Peyer's patch (tissue), 4 donors: ENCODE results near the gene WSCD1. TPM values are rescaled to one million over a fixed set of nuclear protein-coding genes. Genes with fewer than 3 reads are reported as not detected.

Experiments
- DNase-seq, 3 donors: peaks; one replicate each; pipeline ENCODE4 v3.0.0-alpha.2; 2017 to 2019
- H3K27ac ChIP-seq, 4 donors: fragments of 200-600 bp; sonication (generic); one replicate each; pipeline ENCODE4 v1.5.1; 2016 to 2019
- H3K27me3 ChIP-seq, 2 donors: fragments of 200-600 bp; sonication (generic); one replicate each; pipeline ENCODE4 v1.5.1; 2019
- H3K36me3 ChIP-seq, 3 donors: fragments of 200-600 bp; sonication (generic); one replicate each; pipeline ENCODE4 v1.5.1; 2016 to 2019
- H3K4me1 ChIP-seq, 4 donors: fragments of 200-600 bp; sonication (generic); one replicate each; pipeline ENCODE4 v1.5.1; 2016 to 2019
- H3K4me3 ChIP-seq, 4 donors: fragments of 200-600 bp; sonication (generic); 1 replicate in 3 of 4; 2 replicates in 1 of 4; pipeline ENCODE4 v1.5.1; 2016 to 2019; ENCODE audit warnings: mild to moderate bottlenecking in 1 of 4
- H3K9me3 ChIP-seq, 4 donors: fragments of 200-600 bp; sonication (generic); one replicate each; pipeline ENCODE4 v1.5.1; 2016 to 2019; ENCODE audit warnings: mild to moderate bottlenecking in 1 of 4
- POLR2A ChIP-seq, 2 donors: fragments of 450-650 bp; IDR thresholded peaks; one replicate each; pipeline ENCODE4 v1.5.1; 2017; ENCODE audit warnings: antibody characterized with exemption in 2 of 2, mild to moderate bottlenecking in 2 of 2, moderate library complexity in 2 of 2
- total RNA-seq, 4 donors: library from RNA; depleted of rRNA; stranded (reverse); fragments of >200 nt; gene quantifications; one replicate each; pipeline ENCODE4 v1.1.0, GENCODE V29; 2016
- TF ChIP-seq, protein P1 (sequence below), 6 experiments: fragments of 450-650 bp in 4 of 6; fragments of 200-600 bp in 2 of 6; sonication (generic) in 1 of 6; IDR thresholded peaks; one replicate each; pipeline ENCODE4 v1.5.1; 2017 to 2019; ENCODE audit warnings: antibody characterized with exemption in 6 of 6, mild to moderate bottlenecking in 3 of 6, moderate library complexity in 1 of 6

Gene WSCD1
- total RNA-seq, 4 donors from 2014 or later, result 5.8 to 47.3 (median 42.9) TPM

DNA sequence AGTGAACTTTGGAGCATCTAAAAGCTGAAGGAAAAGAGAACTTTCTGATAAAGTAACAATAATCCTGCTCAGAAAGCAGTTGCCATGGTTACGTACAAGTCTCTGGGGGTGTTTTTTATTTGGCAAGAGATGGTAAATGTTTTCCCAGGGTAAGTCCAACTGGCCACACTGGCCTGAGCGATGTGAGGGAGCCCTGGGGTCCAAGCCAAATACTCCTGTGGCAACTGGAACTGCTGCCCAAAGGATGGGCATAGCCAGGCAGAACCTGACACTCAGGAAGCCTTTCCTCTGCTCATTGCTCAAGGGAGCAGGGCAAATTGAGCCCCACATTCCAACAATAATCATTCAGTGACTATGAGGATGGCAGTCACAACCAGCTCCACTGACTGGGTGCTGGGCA is 26.8 kb upstream of the WSCD1 start:
- DNase-seq, result no peak
- no peak for TF ChIP-seq POLR2A (IDR thresholded peaks at IDR 0.05)
- TF ChIP-seq, protein P1, sequence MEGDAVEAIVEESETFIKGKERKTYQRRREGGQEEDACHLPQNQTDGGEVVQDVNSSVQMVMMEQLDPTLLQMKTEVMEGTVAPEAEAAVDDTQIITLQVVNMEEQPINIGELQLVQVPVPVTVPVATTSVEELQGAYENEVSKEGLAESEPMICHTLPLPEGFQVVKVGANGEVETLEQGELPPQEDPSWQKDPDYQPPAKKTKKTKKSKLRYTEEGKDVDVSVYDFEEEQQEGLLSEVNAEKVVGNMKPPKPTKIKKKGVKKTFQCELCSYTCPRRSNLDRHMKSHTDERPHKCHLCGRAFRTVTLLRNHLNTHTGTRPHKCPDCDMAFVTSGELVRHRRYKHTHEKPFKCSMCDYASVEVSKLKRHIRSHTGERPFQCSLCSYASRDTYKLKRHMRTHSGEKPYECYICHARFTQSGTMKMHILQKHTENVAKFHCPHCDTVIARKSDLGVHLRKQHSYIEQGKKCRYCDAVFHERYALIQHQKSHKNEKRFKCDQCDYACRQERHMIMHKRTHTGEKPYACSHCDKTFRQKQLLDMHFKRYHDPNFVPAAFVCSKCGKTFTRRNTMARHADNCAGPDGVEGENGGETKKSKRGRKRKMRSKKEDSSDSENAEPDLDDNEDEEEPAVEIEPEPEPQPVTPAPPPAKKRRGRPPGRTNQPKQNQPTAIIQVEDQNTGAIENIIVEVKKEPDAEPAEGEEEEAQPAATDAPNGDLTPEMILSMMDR (IDR thresholded peaks at IDR 0.05), result no peak
- H3K9me3 ChIP-seq, result no peaks in the 10 kb centered on the region

DNA sequence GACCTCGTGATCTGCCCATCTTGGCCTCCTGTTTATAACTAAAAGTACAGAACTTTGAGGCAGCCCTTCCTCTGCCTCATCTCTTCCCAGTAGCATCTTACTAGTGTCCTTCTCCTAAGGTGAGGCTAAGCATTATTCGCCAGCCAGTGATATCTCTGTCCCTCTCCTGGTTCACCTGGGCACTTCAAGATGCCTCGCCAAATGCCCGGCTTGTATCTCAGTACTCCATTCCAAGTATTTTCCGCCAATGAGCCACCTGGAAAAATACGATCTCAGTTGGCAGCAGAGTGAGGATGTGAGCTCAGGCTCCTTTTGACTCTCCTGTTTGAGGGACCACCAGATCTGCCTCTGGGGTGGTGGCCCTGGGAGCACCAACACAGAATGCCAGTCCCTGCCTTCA is 25.9 kb upstream of the WSCD1 start:
- Histone ChIP-seq H3K4me1 (no peaks in the 10 kb centered on the region), H3K36me3 (no peaks in the 10 kb centered on the region), H3K4me3 (no peak overlapping the region), H3K9me3 (no peaks in the 10 kb centered on the region), H3K27me3 (no peaks in the 10 kb centered on the region), H3K27ac (no peak overlapping the region)
- TF ChIP-seq, protein P1 (IDR thresholded peaks at IDR 0.05), result no peak
- TF ChIP-seq POLR2A (IDR thresholded peaks at IDR 0.05), result no peak
- no peak for DNase-seq

More for the DNA sequence above, 26.8 kb upstream of the WSCD1 start:
- Histone ChIP-seq H3K27me3 (no peaks in the 10 kb centered on the region), H3K4me3 (no peak overlapping the region), H3K36me3 (no peaks in the 10 kb centered on the region), H3K27ac (no peak overlapping the region), H3K4me1 (no peaks in the 10 kb centered on the region)

DNA sequence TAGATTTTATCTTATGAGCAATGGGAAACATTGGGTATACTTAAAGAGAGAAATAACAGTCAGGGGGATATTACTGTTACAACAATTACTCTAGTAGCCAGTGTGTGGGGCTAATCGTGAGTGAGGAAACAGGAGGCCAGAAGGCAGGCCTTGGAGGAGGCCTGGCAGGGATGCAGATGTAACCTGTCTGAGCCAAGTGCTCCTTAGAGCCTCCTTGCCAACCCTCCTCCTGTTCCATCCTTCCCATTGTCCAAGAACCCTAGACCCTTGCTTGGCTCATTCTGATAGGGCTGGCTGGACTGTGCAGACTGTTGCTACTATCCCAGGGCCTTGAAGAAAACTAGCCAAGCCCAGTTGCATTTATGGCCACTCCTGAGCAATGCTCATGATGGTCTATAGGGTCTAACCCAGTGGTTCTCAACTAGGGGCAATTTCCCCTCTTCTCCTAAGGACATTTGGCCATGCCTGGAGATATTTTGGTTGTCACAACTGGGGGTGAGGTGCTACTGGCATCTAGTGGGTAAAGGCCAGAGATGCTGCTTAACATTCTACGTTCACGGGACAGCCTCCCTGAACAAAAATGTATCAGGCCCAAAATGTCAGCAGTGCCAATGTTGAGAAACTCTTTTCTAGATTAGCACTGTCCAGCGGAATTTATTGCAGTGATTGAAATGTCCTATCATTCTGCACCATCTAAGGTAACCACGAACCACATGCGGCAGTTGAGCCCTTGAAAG is 24.4 kb upstream of the WSCD1 start:
- H3K4me1 ChIP-seq, result no peaks in the 10 kb centered on the region
- no peaks in the 10 kb centered on the region for H3K27me3 ChIP-seq
- no peaks in the 10 kb centered on the region for H3K9me3 ChIP-seq
- H3K36me3 ChIP-seq, result no peaks in the 10 kb centered on the region
- no peak overlapping the region for H3K27ac ChIP-seq
- no peak overlapping the region for H3K4me3 ChIP-seq
- TF ChIP-seq, protein P1 (IDR thresholded peaks at IDR 0.05), result no peak
- TF ChIP-seq POLR2A (IDR thresholded peaks at IDR 0.05), result no peak
- DNase-seq, result no peak

DNA sequence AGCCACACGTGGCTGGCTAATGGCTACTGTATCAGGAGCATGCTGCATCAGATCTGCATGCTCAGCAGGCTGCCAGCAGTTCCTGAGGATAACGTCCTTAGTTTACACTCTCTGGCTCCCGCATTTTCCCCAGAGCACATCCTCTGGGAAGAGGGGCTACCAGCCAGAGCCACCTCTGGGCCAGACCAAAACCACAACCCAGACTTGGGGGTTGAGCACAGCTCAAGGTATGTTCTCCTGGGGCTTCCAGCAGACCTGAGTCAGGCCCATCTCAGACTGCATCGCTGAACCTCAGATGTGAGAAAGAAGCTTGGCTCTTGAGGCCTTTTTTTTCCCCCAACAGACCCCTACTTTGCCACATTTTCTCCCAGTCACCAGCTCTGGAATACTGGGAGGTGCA is 23.7 kb upstream of the WSCD1 start:
- no peaks in the 10 kb centered on the region for H3K36me3 ChIP-seq
- no peaks in the 10 kb centered on the region for H3K27me3 ChIP-seq
- no peak for DNase-seq
- no peak overlapping the region for H3K4me3 ChIP-seq
- H3K4me1 ChIP-seq, result no peaks in the 10 kb centered on the region
- no peaks in the 10 kb centered on the region for H3K9me3 ChIP-seq
- H3K27ac ChIP-seq, result no peak overlapping the region
- TF ChIP-seq, protein P1 (IDR thresholded peaks at IDR 0.05), result no peak
- no peak for TF ChIP-seq POLR2A (IDR thresholded peaks at IDR 0.05)

DNA sequence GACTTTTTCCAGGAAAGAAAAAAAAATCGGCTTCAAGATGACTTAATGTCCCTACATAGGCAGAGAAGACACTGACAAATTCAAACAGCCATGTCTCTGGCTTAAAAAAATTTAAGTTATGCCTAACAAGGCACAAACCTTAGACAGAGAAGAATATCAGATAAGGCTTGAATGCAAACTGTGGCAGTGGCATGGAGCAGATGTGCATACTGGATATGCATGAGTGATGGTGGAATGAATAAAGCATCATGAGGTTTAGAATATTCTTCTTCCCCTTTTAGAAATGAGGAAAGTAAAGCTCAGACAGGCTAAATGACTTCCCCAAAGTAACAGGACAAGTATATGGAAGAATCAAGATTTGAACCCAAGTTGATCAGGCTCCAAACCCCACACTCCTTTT is 23.2 kb upstream of the WSCD1 start:
- H3K27me3 ChIP-seq, result no peaks in the 10 kb centered on the region
- no peak for TF ChIP-seq POLR2A (IDR thresholded peaks at IDR 0.05)
- TF ChIP-seq, protein P1 (IDR thresholded peaks at IDR 0.05), result no peak

More for the DNA sequence above, 23.2 kb upstream of the WSCD1 start:
- no peak overlapping the region for H3K4me3 ChIP-seq
- no peaks in the 10 kb centered on the region for H3K36me3 ChIP-seq
- H3K4me1 ChIP-seq, result no peaks in the 10 kb centered on the region
- H3K27ac ChIP-seq, result no peak overlapping the region
- no peak for DNase-seq
- H3K9me3 ChIP-seq, result no peaks in the 10 kb centered on the region
